Stimulated activated naive CD8-positive, alpha-beta T cell treated with anti-CD3 and anti-CD28 coated beads, Interleukin-15, Interleukin-2, amounts not matched to agents 100 ng/mL and 50 ng/mL, for 24 hours (primary cell): ENCODE measurements around the gene RAB31.

ENCODE experiments used
- H3K27ac Mint-ChIP-seq: one replicate; pipeline ENCODE4 v1.8.0; 2021; ENCODE audit warnings: mild to moderate bottlenecking, mixed read lengths
- H3K27me3 Mint-ChIP-seq: one replicate; pipeline ENCODE4 v1.8.0; 2021; ENCODE audit warnings: mixed read lengths
- H3K36me3 Mint-ChIP-seq: one replicate; pipeline ENCODE4 v1.8.0; 2021; ENCODE audit warnings: low read depth, mixed read lengths
- H3K4me1 Mint-ChIP-seq: one replicate; pipeline ENCODE4 v1.8.0; 2021; ENCODE audit warnings: low read depth, mixed read lengths
- H3K4me3 Mint-ChIP-seq: one replicate; pipeline ENCODE4 v1.8.0; 2021; ENCODE audit warnings: mild to moderate bottlenecking, mixed read lengths
- H3K9me3 Mint-ChIP-seq: one replicate; pipeline ENCODE4 v1.8.0; 2021; ENCODE audit warnings: mixed read lengths

Gene RAB31

GRCh38 chr18:9824952-9825371 lies 116.9 kb downstream of the RAB31 start:
- no peak overlapping the region for H3K27ac Mint-ChIP-seq

GRCh38 chr18:9825571-9826073 lies 117.5 kb downstream of the RAB31 start:
- H3K9me3 Mint-ChIP-seq = no peaks in the 10 kb centered on the region
- no peaks in the 10 kb centered on the region for H3K27me3 Mint-ChIP-seq
- no peak overlapping the region for H3K4me3 Mint-ChIP-seq
- H3K4me1 Mint-ChIP-seq = peaks cover 3% of the 10 kb centered on the region
- H3K36me3 Mint-ChIP-seq = no peaks in the 10 kb centered on the region
- no peak overlapping the region for H3K27ac Mint-ChIP-seq

More at GRCh38 chr18:9824952-9825371, 116.9 kb downstream of the RAB31 start:
- Mint-ChIP-seq H3K9me3 (no peaks in the 10 kb centered on the region), H3K4me1 (peaks cover 3% of the 10 kb centered on the region), H3K4me3 (no peak overlapping the region), H3K27me3 (no peaks in the 10 kb centered on the region), H3K36me3 (no peaks in the 10 kb centered on the region)

GRCh38 chr18:9826685-9827084 lies 118.6 kb downstream of the RAB31 start:
- Mint-ChIP-seq H3K36me3 (no peaks in the 10 kb centered on the region), H3K27ac (no peak overlapping the region), H3K27me3 (no peaks in the 10 kb centered on the region), H3K4me1 (peaks cover 3% of the 10 kb centered on the region), H3K4me3 (no peak overlapping the region), H3K9me3 (no peaks in the 10 kb centered on the region)

- Mint-ChIP-seq H3K9me3 (no peaks in the 10 kb centered on the region), H3K36me3 (no peaks in the 10 kb centered on the region), H3K27me3 (no peaks in the 10 kb centered on the region), H3K4me3 (no peak overlapping the region), H3K27ac (no peak overlapping the region), H3K4me1 (peaks cover 3% of the 10 kb centered on the region)
These were observed 119.2 kb downstream of the RAB31 start for GRCh38 chr18:9827211-9827792.

GRCh38 chr18:9827793-9828505 lies 119.8 kb downstream of the RAB31 start:
- Mint-ChIP-seq H3K4me1 (peaks cover 3% of the 10 kb centered on the region), H3K27me3 (no peaks in the 10 kb centered on the region), H3K4me3 (no peak overlapping the region), H3K9me3 (no peaks in the 10 kb centered on the region), H3K27ac (no peak overlapping the region), H3K36me3 (no peaks in the 10 kb centered on the region)

GRCh38 chr18:9828506-9829396 lies 120.7 kb downstream of the RAB31 start:
- no peaks in the 10 kb centered on the region for H3K27me3 Mint-ChIP-seq
- peaks cover 3% of the 10 kb centered on the region for H3K4me1 Mint-ChIP-seq
- H3K9me3 Mint-ChIP-seq = no peaks in the 10 kb centered on the region
- H3K36me3 Mint-ChIP-seq = no peaks in the 10 kb centered on the region
- H3K4me3 Mint-ChIP-seq = no peak overlapping the region
- H3K27ac Mint-ChIP-seq = no peak overlapping the region

- H3K27ac Mint-ChIP-seq = no peak overlapping the region
- no peak overlapping the region for H3K4me3 Mint-ChIP-seq
- H3K4me1 Mint-ChIP-seq = peaks cover 3% of the 10 kb centered on the region
- H3K9me3 Mint-ChIP-seq = no peaks in the 10 kb centered on the region
- no peaks in the 10 kb centered on the region for H3K36me3 Mint-ChIP-seq
- H3K27me3 Mint-ChIP-seq = no peaks in the 10 kb centered on the region
These were observed 121.3 kb downstream of the RAB31 start for GRCh38 chr18:9829397-9829712.

- H3K27ac Mint-ChIP-seq = no peak overlapping the region
- H3K9me3 Mint-ChIP-seq = no peaks in the 10 kb centered on the region
- H3K4me1 Mint-ChIP-seq = no peaks in the 10 kb centered on the region
- H3K4me3 Mint-ChIP-seq = no peak overlapping the region
- no peaks in the 10 kb centered on the region for H3K27me3 Mint-ChIP-seq
- H3K36me3 Mint-ChIP-seq = no peaks in the 10 kb centered on the region
These were observed 123.1 kb downstream of the RAB31 start for GRCh38 chr18:9831036-9831722.

GRCh38 chr18:9831723-9832199 lies 123.7 kb downstream of the RAB31 start:
- H3K4me3 Mint-ChIP-seq = no peak overlapping the region
- no peaks in the 10 kb centered on the region for H3K4me1 Mint-ChIP-seq

GRCh38 chr18:9832871-9833270 lies 124.8 kb downstream of the RAB31 start:
- Mint-ChIP-seq H3K4me1 (no peaks in the 10 kb centered on the region), H3K27ac (no peak overlapping the region), H3K36me3 (no peaks in the 10 kb centered on the region), H3K4me3 (no peak overlapping the region), H3K9me3 (no peaks in the 10 kb centered on the region), H3K27me3 (peaks cover 6% of the 10 kb centered on the region)

More at GRCh38 chr18:9831723-9832199, 123.7 kb downstream of the RAB31 start:
- Mint-ChIP-seq H3K27me3 (peaks cover 4% of the 10 kb centered on the region), H3K9me3 (no peaks in the 10 kb centered on the region), H3K36me3 (no peaks in the 10 kb centered on the region), H3K27ac (no peak overlapping the region)

- Mint-ChIP-seq H3K4me1 (no peaks in the 10 kb centered on the region), H3K9me3 (no peaks in the 10 kb centered on the region), H3K27ac (no peak overlapping the region), H3K36me3 (no peaks in the 10 kb centered on the region), H3K4me3 (no peak overlapping the region), H3K27me3 (peaks cover 6% of the 10 kb centered on the region)
These were observed 126.5 kb downstream of the RAB31 start for GRCh38 chr18:9834551-9834950.

GRCh38 chr18:9835113-9835755 lies 127.1 kb downstream of the RAB31 start:
- Mint-ChIP-seq H3K27me3 (peaks cover 6% of the 10 kb centered on the region), H3K27ac (no peak overlapping the region), H3K36me3 (no peaks in the 10 kb centered on the region), H3K4me3 (no peak overlapping the region), H3K9me3 (no peaks in the 10 kb centered on the region), H3K4me1 (no peaks in the 10 kb centered on the region)

GRCh38 chr18:9835825-9836224 lies 127.7 kb downstream of the RAB31 start:
- H3K27ac Mint-ChIP-seq = no peak overlapping the region
- H3K9me3 Mint-ChIP-seq = no peaks in the 10 kb centered on the region
- H3K27me3 Mint-ChIP-seq = peaks cover 6% of the 10 kb centered on the region
- no peaks in the 10 kb centered on the region for H3K4me1 Mint-ChIP-seq
- H3K36me3 Mint-ChIP-seq = no peaks in the 10 kb centered on the region
- no peak overlapping the region for H3K4me3 Mint-ChIP-seq

- H3K27me3 Mint-ChIP-seq = peaks cover 6% of the 10 kb centered on the region
- no peaks in the 10 kb centered on the region for H3K9me3 Mint-ChIP-seq
- no peaks in the 10 kb centered on the region for H3K4me1 Mint-ChIP-seq
- no peaks in the 10 kb centered on the region for H3K36me3 Mint-ChIP-seq
- no peak overlapping the region for H3K27ac Mint-ChIP-seq
- no peak overlapping the region for H3K4me3 Mint-ChIP-seq
These were observed 130.2 kb downstream of the RAB31 start for GRCh38 chr18:9838144-9838877.
